Ecto neural progenitor cell (in vitro differentiated cells): ENCODE results near the gene LPCAT4.
"Not testable (repeated sequence)": the region's sequence is repeated elsewhere in the genome, so short reads cannot be mapped to it uniquely, and the experiment has no call there.

Source experiments
- DNase-seq: peaks from one replicate; pipeline ENCODE4 v3.0.0-alpha.2; 2018; ENCODE audit warnings: low spot score

Gene LPCAT4

DNA sequence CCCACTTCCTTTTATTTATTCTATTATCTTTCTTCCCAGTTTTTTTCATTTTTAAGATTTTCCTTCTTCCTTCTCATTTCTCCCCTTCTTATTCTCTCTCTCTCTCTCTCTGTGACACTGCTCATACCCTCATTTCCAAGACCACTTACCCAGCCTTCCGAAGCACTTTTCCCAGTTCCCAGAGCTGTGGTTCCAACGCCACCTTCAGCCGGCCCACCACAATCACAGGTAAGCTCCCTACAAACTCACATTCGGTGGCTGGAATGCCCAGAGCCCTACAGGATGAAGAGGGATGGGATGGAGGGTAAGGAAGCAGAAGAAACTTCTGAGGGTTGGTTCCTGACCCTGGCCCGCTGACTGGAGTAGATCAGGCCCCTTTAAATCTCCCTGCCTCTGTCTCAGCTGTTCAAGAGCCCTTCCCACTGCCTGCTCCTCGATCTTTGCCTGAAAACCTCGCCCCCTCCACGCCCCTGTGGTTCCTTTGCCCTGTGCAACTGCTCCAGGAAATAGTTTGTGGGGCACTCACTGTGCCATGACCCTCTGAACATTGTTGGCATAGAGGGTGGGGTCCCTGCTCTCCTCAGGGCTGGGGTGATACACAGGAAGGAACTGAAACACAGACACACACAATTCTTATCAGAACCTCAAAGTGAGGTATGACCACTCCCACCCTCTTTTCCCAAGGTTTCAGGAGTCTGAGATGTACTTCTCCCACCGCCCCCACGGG lies 4.8 kb downstream of the LPCAT4 start:
- no peak for DNase-seq

DNA sequence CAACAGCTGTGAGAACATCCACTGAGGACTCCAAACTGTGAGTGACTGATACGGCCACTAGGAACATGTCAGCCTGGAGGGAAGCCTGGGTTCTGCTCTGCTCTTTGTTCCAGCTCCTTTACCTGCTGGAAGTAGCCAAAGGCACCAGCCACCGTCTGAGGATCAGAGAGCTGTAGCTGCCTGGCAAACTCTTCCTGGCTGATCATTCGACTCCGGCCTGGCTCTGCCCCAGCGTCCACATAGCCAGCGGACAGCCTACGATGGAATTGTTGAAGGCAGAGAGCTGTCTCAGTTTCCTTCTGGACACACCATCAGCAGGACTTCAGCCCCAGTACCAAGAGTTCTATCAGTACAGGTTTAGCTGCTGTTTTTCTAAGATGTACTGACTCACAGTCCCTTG lies 5.7 kb downstream of the LPCAT4 start:
- no peak for DNase-seq

DNA sequence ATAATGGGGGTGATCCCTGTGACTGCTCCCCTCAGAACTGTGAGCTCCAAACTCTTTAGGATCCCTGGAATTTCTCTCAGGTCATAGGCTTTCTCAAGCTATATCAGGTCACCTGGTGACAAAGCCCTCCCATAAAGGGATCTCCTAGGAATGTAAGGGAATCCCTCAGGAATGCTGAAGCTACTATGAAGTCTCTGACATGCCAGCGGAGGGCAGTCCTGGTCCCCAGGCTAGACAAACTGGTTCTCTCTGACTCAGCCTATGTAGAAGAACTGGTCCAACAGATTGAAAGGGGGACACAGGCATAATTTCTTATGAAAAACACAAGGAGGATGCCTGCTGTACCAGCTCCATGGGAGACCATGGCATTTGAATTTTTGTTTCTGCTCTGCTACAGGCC lies 6.7 kb downstream of the LPCAT4 start:
- DNase-seq = no peak

DNA sequence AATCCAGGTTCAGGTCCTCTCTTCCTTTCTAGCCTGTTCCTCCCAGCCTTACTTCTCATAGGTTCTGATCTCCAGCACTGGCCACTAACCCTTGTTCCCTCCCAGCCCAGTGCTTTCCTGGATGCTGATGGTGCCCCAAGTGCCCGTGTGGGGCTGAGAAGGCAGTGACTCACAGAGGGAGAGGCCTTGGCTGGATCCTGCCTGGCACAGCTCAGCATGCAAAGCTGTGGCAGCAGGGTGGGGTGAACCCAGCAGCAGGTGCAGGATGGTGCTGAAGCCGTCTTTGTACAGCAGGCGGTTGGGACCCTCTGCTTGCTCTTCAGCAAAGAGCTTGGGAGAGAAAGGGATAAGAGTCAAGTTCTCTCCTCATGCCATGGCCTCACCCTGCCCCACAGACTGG lies 7.6 kb downstream of the LPCAT4 start:
- DNase-seq = no peak

DNA sequence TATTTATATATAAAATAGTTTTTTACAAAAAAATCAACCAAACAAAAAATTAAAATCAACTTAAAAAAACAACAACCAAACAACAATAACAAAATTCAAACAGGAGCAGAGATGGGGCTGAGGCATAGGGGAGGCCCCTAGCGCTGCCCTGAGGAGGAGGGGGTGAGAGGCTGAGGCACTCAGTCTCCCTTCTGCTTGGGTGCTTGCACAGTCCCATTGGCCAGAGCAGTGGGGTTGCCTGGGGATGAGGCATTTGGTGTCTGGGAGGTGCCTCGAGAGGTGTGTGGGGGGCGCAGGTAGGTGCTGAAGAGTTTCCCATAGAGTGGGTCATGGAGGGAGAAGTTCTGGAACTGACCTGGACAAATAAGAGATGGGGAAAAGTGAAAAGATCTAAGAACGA lies 8.0 kb downstream of the LPCAT4 start:
- DNase-seq = no peak

DNA sequence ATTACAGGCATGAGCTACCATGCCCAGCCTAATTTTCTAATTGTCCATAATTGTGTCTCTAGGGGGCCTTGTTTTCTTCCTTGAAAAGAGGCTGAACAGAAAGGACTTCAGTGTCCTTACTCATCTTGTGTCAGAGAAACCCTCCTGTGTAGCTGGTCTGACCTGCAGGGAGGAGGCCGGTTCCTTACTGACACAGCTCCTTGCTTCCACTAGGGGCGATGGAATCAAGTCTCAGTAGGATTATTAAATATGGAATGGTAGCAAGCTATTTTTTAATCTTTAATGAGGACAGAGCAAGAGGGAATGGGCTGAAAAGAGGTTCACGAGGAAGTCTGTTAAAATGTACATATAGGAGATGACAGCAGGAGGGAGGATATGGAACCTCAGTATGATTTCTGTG lies 8.6 kb downstream of the LPCAT4 start:
- no peak for DNase-seq

DNA sequence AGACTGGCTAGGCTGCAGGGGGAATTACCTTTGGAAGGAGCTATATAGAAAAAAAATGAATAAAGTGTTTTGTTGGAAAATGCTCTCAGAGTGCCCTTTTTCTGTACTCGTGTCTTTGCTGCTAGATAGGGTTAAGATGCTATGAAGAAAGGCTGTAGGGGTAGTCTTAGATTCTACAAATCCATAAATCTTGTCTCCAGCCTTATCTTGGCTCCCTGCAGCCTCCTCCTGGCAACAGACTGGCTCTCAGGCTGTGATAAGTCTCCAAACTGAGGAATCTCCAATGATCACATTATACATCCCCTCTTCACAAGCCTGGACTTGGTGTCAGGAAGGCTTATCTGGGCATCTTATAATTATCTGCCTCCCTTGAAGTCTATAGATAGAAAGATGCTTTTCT lies 9.3 kb downstream of the LPCAT4 start:
- DNase-seq = no peak

DNA sequence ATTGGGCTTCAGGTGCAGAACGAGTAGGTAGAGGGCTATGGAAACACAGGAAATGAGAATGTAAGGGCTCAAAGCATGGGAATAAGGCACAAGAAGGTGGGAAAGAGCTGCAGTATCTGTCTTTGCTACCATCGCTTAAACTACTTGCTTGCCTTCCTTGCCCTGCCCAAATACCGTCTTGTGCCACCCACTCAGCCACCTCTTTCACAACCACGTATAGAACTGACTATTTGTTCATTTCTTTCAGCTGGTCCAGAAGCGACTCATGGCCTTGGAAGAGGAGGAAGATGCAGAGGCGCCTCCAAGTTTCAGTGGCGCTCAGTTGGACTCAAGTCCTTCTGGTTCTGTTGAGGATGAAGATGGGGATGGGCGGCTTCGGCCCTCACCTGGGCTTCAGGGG lies 11.8 kb downstream of the LPCAT4 start:
- DNase-seq = peak; percentile 16

DNA sequence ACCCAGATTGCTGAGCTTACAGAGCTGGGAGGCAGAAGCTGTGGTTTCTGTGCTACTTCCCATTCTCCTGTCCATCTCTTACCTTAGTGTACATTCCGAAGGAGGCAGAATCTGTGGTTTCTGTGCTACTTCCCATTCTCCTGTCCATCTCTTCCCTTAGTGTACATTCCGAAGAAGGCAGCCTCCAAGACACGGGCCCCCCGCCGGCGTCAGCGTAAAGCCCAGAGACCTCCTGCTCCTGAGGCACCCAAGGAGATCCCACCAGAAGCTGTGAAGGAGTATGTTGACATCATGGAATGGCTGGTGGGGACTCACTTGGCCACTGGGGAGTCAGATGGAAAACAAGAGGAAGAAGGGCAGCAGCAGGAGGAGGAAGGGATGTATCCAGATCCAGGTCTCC lies 12.7 kb downstream of the LPCAT4 start:
- peak; percentile 16 for DNase-seq

DNA sequence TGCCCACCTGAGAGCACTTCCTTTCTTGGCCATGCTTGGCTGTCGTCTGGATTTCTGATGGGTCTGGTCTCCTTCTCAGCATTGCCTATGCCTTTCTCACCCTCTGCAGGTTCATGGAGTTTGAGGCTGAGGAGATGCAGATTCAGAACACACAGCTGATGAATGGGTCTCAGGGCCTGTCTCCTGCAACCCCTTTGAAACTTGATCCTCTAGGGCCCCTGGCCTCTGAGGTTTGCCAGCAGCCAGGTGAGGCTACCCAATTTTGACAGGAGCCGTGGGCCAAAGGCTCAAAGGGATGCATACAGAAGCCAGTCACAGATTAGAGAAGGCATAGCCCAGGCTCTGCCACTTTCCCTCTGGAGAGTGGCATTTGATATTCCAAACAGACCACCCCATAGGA lies 13.4 kb downstream of the LPCAT4 start:
- no peak for DNase-seq

DNA sequence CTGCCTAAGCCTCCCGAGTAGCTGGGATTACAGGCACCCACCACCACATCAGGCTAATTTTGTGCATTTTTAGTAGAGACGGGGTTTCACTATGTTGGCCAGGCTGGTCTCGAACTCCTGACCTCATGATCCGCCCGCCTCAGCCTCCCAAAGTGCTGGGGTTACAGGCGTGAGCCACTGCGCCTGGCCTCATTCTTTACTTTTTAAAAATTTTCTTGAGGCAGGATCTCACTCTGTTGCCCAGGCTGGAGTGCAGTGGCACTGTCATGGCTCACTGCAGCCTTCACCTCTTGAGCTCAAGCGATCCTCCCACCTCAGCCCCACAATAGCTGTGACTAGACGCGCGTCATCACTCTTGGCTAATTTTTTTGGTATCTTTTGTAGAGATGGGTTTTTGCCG lies 14.0 kb downstream of the LPCAT4 start:
- DNase-seq = peak; percentile 8

DNA sequence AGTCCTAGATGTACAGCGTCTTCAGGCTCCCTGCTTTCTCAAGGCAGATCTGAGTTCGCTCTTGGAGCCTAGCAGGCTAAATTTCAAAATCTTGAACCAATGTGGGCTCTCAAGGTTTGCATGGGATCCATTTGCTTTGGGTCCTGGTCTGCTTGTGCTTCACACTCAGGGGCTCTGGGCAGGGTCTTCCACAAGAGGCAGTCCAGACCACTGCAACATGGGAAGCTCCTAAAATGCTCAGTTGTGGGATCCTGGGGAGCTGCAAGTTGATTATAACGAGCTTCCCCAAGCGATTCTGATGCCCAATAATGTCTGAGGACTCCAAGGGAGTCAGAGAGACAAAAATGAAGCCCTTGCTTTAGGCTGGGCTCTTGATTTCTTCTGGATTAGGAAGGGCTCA lies 17.2 kb downstream of the LPCAT4 start:
- no peak for DNase-seq

DNA sequence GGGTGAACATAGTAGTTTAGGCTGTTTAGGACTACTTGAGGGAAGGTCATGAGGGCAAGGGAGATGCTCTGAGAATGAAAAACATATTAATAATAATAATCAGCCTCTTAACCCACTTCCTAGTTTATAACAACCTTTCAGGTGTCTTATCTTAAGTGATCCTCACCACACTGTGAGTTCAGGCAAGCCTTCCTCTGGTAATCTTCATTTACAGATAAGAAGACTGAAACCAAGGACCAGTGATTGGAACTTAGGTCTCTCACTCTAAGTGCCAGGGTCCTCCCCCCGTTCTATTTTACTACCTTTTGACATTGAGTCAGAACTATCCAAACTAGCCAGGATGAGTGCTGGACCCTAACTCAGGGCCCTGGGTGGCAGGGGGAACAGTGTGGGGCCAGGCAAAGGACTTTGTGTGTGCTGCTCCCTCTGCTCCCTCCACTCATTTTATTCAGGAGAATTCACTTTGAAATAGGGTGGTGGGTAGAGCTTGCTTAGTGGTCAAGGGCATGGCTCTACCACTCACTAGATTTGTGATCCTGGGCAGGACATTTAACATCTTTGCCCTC lies 18.2 kb downstream of the LPCAT4 start:
- no peak for DNase-seq

DNA sequence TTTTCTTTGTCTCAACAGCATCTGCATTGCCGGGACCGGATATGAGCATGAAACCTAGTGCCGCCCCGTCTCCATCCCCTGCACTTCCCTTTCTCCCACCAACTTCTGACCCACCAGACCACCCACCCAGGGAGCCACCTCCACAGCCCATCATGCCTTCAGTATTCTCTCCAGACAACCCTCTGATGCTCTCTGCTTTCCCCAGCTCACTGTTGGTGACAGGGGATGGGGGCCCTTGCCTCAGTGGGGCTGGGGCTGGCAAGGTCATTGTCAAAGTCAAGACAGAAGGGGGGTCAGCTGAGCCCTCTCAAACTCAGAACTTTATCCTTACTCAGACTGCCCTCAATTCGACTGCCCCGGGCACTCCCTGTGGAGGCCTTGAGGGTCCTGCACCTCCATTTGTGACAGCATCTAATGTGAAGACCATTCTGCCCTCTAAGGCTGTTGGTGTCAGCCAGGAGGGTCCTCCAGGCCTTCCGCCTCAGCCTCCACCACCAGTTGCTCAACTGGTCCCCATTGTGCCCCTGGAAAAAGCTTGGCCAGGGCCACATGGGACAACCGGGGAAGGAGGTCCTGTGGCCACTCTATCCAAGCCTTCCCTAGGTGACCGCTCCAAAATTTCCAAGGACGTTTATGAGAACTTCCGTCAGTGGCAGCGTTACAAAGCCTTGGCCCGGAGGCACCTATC lies 18.9 kb downstream of the LPCAT4 start:
- DNase-seq = no peak

DNA sequence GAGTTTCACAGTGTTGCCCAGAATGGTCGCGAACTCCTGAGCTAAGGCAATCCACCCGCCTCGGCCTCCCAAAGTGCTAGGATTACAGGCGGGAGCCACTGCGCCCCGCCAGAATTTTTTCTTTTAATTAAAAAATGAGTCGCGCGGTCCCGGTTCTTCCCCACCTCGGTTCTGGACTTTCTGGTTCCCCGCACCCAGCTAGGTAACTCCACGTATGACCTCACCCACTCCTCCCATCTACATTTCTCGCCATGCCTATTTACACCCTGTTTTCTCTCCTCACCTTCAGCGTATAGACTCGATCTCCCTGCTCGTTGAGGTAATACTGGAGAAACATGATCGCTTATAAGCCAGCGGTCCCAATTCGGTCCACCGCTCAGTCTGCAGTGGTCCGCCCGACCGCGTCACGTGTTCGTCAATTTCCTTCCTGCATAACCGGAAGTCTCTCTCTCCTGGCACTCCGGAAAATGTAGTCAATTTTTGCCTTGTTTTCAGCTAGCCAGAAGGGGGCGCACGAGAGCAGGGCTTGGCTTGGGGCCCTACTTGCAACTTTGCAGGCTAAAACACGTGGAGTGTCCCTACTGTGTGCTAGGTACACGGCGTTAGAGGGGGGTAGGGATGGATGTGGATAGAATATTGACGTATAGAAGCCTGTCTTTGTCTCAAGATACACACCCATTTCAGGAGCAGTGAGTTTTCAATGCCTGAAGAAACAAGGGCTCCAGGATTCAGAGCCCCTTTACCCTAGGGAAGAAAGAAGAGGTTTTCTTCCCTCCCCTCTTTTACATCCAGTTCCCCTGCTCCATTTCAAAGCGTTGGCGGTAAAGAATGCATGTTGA lies 24.0 kb downstream of the LPCAT4 start, which contains the start of the genes NOP10 and NUTM1:
TSS of gene NOP10 (minus strand) at position 400 of the 839 bp plus-strand sequence. CDS start at position 337, 63 bp downstream.
TSS of gene NUTM1 (plus strand) at position 579 of the 839 bp plus-strand sequence. CDS start 382 bp downstream, outside the sequence.
- peak; percentile 96 for DNase-seq

DNA sequence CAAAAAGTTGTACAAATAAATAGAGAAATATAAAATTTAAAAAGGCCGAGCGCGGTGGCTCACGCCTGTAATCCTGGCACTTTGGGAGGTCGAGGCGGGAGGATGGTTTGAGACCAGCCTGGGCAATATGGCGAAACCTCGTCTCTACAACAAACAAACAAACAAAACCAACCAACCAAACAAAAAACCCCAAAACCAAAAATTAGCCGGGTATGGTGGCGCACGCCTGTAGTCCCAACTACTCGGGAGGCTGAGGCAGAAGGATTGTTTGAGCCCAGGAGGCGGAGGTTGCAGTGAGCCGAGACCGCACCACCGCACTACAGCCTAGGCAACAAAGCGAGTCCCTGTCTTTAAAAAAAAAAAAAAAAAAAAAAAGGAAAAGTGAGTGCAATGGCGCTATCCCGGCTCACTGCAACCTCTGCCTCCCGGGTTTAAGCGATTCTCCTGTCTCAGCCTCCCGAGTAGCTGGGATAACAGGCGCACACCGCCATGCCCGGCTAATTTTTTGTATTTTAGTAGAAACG lies 24.7 kb downstream of the LPCAT4 start:
- not testable (repeated sequence) for DNase-seq

DNA sequence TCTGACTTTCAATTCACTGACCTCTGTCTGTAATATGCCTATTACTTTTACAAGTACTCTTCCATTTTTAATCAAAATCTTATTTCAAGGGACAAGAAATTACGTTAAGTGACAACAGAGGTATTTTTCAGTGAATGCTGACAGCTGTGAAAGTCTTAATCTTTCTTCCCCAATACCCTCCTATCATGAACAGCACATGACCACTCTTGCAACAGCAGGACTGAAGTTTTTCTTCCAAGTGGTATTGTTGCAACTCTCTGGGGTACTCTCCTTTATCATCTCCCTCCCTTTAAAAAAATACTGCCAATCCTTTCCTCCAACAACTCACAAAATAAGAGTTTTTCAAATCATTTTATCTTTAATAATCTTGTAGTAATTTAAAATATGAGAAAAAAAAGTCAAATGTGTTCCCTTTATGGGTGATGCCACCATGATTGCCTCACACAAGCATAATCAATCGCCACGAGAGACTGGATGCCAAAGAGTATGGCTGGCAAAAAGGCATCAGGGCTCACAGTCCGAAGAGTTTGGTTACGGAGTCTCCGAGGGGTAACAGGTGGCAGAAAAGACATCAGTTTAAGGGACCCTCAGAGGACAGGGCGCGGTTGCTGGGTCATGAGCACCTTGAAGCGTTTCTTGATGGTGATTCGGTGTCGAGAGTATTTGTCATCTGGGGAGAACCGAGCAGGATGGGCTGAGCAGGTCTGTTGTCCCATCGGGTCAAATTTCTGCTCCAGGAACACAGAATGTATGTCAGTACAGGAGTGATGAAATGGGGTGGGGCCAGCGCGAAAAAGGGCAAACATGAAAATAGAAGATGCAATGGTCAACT lies 25.4 kb downstream of the LPCAT4 start:
- DNase-seq = no peak

DNA sequence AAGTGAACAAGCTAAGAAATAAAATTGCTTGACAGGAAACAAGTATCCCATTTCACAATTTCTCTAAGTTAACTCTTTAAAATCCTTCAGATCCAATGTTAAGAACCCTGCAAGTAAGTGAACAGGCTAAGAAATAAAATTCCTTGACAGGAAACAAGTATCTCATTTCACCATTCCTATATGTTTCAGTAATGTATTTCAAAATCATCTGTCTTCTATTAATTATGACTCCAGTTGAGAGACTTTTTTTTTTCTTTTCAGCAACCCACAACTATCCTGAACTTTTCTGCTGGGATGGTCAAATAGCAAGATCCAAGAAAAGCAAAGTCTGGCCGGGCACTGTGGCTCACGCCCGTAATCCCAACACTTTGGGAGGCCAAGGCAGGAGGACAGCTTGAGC lies 27.1 kb downstream of the LPCAT4 start:
- no peak for DNase-seq

DNA sequence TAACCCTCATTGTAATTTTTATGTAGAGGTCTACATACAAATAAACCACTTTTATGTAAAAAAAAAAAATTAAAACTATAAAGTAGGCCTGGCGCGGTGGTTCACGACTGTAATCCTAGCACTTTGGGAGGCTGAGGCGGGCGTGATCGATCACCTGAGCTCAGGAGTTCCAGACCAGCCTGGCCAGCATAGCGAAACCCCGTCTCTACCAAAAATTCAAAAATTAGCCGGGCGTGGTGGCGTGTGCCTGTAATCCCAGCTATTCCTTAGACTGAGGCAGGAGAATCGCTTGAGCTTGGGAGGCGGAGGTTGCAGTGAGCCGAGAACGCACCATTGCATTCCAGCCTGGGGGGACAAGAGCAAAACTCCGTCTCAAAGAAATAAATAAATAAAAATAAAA lies 28.6 kb downstream of the LPCAT4 start:
- DNase-seq = no peak

DNA sequence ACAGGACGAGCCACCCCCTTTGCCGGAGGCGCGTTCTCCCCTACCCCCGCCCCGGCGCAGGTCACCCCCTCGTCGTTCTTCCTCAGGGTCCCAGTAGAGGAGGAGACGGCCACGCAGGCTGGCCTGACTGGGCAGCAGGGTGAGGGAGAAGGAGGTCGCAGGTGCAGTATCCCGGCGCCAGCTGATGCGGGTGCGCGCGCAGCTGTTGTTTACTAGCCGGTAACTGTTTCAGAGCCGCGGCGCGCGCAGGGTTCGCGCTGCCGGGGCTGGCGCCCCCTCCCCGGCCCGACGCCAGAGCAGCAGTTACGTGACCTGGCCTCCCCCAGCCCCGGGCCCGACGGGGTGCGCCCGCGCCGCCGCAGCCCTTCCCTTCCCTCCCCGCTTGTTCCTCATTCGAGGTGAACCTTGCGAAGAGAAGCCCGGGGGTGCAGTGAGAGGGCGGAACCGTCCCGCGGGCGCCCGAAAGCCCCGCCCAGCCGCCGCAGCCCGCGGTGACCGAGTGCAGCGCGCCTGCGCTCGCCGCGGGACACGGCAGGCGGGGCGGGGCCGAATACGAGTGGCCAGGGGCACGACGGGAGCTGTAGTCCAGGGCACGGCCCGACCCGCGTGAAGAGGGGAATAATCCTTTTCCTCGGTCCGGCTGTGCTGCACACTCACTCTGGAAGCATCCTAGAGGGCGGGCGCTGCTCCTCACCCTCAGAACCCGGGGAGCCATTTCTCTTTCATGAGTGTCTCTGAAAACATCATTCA lies 29.3 kb downstream of the LPCAT4 start, which contains the start of gene SLC12A6:
TSS of gene SLC12A6 (minus strand) at position 225 of the 750 bp plus-strand sequence. CDS start 1,101 bp downstream, outside the sequence.
- peak; percentile 93 for DNase-seq
